ENCODE measurements around the gene TPGS2.
"Not testable (repeated sequence)": the region's sequence is repeated elsewhere in the genome, so short reads cannot be mapped to it uniquely, and the experiment has no call there.

Gene TPGS2, protein sequence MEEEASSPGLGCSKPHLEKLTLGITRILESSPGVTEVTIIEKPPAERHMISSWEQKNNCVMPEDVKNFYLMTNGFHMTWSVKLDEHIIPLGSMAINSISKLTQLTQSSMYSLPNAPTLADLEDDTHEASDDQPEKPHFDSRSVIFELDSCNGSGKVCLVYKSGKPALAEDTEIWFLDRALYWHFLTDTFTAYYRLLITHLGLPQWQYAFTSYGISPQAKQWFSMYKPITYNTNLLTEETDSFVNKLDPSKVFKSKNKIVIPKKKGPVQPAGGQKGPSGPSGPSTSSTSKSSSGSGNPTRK

DNA sequence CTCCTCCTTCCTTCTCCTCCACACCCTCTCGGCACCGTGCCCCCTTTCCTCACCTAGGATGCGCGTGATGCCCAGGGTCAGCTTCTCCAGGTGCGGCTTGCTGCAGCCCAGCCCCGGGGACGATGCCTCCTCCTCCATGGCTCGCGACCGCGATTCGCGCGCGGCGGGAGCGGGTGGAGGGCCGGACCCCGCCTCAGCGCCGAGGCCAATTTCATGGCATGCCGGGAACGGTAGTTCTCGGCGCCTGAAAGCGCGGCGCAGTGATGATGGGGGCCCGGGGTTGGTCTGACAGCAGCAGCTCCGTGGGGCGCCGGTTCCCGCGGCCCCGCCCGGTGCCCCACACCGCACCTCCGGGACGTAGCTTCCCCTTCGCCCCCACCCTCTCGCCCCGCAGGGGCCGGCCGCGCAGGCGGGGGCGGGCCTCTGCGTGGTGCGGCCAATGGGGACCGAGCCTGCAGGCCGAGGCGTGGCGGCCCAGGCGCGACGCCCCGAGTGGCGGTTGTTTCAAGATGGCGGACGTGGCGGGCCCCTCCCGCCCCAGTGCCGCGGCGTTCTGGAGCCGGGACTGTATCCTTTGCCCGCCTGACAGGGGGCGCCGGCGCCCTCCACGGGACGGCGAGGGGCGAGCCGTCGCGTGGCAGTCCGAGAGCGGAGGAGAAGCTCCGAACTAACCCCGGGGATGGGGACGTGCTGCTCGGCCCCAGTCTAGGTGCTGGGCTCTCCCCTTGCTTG, at the start of gene TPGS2, which contains the start of gene KIAA1328:
TPGS2 (minus strand) TSS at position 373 of the 732 bp plus-strand sequence; CDS start at position 138, 235 bp downstream.
KIAA1328 (plus strand) TSS at position 498 of the 732 bp plus-strand sequence; CDS start at position 510, 12 bp downstream.
- peak within 1 kb of the TSS; percentile 97 for H3K27ac Mint-ChIP-seq
- no peaks in the 10 kb centered on the region for H3K9me3 Mint-ChIP-seq
- peaks cover 46% of the 10 kb centered on the region for H3K4me1 Mint-ChIP-seq (ENCODE audit: low read depth)
- H3K36me3 Mint-ChIP-seq (ENCODE audit: low read depth): peaks cover 3% of the 10 kb centered on the region
- H3K4me3 Mint-ChIP-seq: peak within 1 kb of the TSS; percentile 98
- no peaks in the 10 kb centered on the region for H3K27me3 Mint-ChIP-seq (ENCODE audit: low read depth)

DNA sequence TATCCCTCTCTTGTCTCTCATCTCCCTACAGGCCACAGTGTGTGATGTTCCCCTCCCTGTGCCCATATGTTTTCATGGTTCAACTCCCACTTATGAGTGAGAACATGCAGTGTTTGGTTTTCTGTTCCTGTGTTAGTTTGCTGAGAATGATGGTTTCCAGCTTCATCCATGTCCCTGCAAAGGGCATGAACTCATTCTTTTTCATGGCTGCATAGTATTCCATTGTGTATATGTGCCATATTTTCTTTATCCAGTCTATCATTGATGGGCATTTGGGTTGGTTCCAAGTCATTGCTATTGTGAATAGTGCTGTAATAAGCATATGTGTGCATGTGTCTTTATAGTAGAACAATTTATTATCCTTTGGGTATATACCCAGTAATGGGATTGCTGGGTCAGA, 45.0 kb upstream of the TPGS2 start:
- H3K27ac Mint-ChIP-seq; H3K4me1 Mint-ChIP-seq (ENCODE audit: low read depth); H3K27me3 Mint-ChIP-seq (ENCODE audit: low read depth); H3K4me3 Mint-ChIP-seq; H3K36me3 Mint-ChIP-seq (ENCODE audit: low read depth): not testable (repeated sequence)
- H3K9me3 Mint-ChIP-seq: peaks cover 29% of the 10 kb centered on the region

DNA sequence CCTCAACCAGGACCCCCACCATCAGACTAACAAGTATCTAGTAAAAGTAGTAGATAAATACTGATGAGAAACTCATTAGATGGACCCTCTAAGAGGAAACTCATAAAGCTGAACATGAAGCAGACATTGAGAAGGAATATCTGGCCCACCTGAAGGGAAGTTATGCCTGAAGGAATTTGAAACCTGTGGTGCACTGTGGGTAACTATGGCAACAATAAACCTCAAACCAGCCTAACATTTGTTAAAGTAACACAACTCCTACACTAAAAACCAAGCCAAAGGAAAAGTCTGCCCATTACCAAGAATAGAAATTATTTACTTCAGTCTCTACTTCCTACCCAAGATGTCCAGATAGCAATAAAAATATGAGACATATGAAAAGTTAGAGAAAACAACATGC, 43.5 kb upstream of the TPGS2 start:
- H3K36me3 Mint-ChIP-seq (ENCODE audit: low read depth): peaks cover 7% of the 10 kb centered on the region
- H3K9me3 Mint-ChIP-seq: peaks cover 23% of the 10 kb centered on the region
- H3K4me1 Mint-ChIP-seq (ENCODE audit: low read depth): peaks cover 3% of the 10 kb centered on the region
- H3K27ac Mint-ChIP-seq: no peak overlapping the region
- no peaks in the 10 kb centered on the region for H3K27me3 Mint-ChIP-seq (ENCODE audit: low read depth)
- H3K4me3 Mint-ChIP-seq: no peak overlapping the region

DNA sequence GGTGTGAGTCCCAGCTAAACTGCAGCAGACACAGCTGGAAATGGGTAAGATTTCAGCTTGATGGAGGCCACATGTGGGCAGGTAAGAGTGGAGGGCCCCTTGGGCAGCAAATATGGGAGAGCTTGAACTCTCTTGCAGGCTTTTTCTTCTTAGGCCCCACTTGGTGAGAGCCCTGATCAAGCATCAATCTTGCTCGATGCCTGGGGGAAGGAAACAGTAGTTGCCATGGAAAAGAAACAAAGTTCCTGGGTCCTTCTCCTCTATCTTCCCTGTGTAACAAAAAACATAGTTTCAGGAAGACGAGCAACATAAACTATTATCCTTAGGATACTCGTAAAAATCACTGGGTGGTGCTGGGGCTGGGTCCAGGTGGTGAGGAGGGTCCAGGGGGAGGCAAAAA, 43.0 kb upstream of the TPGS2 start:
- Mint-ChIP-seq H3K36me3 (ENCODE audit: low read depth) (peaks cover 7% of the 10 kb centered on the region), H3K27me3 (ENCODE audit: low read depth) (no peaks in the 10 kb centered on the region), H3K27ac (no peak overlapping the region), H3K4me1 (ENCODE audit: low read depth) (peaks cover 3% of the 10 kb centered on the region), H3K4me3 (no peak overlapping the region), H3K9me3 (peaks cover 23% of the 10 kb centered on the region)

DNA sequence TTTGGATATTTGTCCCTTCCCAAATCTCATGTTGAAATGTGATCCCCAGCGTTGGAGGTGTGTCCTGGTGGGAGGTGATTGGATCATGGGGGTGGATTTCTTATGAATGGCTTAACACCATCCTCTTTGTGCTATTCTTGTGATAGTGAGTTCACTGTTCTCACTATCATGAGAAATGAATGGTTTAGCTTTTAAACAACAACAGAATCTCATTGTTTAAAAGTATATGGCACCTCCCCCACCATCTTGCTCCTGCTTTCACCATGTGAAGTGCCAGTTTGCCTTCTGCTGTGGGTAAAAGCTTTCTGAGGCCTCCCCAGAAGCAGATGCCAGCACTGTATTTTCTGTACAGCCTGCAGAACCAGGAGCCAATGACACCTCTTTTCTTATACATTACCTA, 38.3 kb upstream of the TPGS2 start:
- Mint-ChIP-seq H3K4me3 (no peak overlapping the region), H3K36me3 (ENCODE audit: low read depth) (peaks cover 3% of the 10 kb centered on the region), H3K4me1 (ENCODE audit: low read depth) (no peaks in the 10 kb centered on the region), H3K9me3 (peaks cover 4% of the 10 kb centered on the region), H3K27ac (no peak overlapping the region), H3K27me3 (ENCODE audit: low read depth) (no peaks in the 10 kb centered on the region)

DNA sequence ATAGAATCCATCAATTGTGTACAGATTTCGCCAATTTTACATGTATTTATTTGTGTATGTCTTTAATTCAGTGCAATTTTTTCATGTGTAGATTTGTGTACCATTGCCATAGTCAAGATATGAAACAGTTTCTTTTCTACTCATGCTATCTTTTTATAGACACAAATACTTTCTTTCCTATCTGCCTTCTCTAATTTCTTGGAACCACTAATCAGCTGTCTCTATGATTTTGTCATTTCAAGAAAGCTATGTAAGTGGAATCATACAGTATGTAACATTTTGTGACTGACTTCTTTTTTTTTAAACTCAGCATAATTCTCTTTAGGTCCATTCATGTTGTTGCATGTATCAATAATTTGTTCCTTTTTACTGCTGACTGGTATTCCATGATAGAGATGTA, 33.4 kb upstream of the TPGS2 start:
- H3K9me3 Mint-ChIP-seq: no peaks in the 10 kb centered on the region
- no peak overlapping the region for H3K4me3 Mint-ChIP-seq
- no peaks in the 10 kb centered on the region for H3K4me1 Mint-ChIP-seq (ENCODE audit: low read depth)
- H3K27ac Mint-ChIP-seq: no peak overlapping the region
- no peaks in the 10 kb centered on the region for H3K27me3 Mint-ChIP-seq (ENCODE audit: low read depth)
- H3K36me3 Mint-ChIP-seq (ENCODE audit: low read depth): peaks cover 2% of the 10 kb centered on the region

DNA sequence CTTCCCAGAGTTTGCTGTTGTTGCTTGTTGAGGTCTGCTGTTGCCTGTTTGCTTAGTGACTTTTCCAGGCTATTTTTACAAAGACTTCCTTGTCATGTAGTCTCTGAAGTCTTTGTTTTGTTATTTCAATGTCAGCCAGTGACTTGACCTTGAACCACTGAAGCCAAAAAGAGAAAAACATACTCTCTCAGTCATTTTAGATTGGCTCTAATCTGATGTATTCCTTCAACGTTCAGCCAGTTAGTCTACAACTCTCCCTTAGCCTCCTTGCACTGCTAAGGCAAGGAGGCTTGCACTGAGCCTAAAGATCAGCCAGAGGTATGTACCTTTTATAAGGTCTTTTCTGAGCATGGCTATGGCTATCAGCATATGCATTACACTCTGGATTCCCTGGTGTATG, 28.0 kb upstream of the TPGS2 start:
- no peak overlapping the region for H3K4me3 Mint-ChIP-seq
- H3K9me3 Mint-ChIP-seq: peaks cover 15% of the 10 kb centered on the region
- no peak overlapping the region for H3K27ac Mint-ChIP-seq
- peaks cover 11% of the 10 kb centered on the region for H3K36me3 Mint-ChIP-seq (ENCODE audit: low read depth)
- no peaks in the 10 kb centered on the region for H3K27me3 Mint-ChIP-seq (ENCODE audit: low read depth)
- no peaks in the 10 kb centered on the region for H3K4me1 Mint-ChIP-seq (ENCODE audit: low read depth)

DNA sequence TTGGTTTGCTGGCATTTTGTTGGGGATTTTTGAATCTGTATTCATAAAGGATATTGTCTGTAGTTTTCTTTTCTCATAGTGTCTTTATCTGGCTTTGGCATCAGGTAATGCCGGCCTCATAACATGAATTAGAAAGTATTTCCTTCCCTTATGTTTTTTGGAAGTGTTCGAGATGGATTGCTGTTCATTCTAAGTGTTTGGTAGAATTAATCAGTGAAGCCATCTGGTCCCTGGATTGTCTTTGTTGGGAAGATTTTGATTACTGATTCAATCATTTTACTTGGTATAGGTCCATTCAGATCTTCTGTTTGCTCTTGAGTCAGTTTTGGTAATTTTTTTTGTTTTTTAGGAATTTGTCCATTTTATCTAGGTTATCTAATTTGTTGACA, 22.4 kb upstream of the TPGS2 start:
- H3K36me3 Mint-ChIP-seq (ENCODE audit: low read depth): peaks cover 23% of the 10 kb centered on the region
- no peaks in the 10 kb centered on the region for H3K27me3 Mint-ChIP-seq (ENCODE audit: low read depth)
- H3K4me3 Mint-ChIP-seq: no peak overlapping the region
- H3K27ac Mint-ChIP-seq: no peak overlapping the region
- no peaks in the 10 kb centered on the region for H3K4me1 Mint-ChIP-seq (ENCODE audit: low read depth)
- peaks cover 25% of the 10 kb centered on the region for H3K9me3 Mint-ChIP-seq

DNA sequence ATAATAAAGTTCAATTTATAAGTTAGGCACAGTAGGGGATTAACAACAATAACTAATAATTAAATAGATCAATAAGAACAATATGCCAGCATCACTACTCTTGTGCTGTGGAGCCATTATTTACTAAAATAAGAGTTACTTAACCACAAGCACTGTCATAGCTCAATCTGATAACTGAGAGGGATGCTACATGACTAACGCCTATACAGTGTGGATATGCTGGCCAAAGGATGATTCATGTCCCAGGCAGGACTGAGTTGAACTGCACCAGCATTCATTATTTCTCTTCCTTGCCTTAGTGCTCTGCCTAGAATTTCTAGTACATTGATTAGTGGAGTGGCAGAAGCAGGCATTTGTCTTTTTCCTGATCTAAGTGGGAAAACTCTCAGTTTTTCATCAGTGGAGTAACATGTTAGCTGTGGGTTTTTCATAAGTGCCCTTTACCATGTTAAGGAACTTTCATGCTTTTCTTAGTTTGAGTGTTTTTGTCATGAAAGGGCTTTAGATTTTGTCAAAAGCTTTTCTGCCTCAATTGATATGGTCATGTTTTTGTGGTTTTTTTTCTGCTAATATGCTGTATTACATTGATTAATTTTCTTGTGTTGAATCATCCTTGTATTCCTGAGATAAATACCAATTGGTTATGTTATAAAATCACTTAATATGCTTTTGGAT, 21.9 kb upstream of the TPGS2 start:
- H3K27ac Mint-ChIP-seq: no peak overlapping the region
- H3K36me3 Mint-ChIP-seq (ENCODE audit: low read depth): peaks cover 23% of the 10 kb centered on the region
- H3K4me1 Mint-ChIP-seq (ENCODE audit: low read depth): no peaks in the 10 kb centered on the region
- H3K4me3 Mint-ChIP-seq: no peak overlapping the region
- no peaks in the 10 kb centered on the region for H3K27me3 Mint-ChIP-seq (ENCODE audit: low read depth)
- H3K9me3 Mint-ChIP-seq: peaks cover 25% of the 10 kb centered on the region

DNA sequence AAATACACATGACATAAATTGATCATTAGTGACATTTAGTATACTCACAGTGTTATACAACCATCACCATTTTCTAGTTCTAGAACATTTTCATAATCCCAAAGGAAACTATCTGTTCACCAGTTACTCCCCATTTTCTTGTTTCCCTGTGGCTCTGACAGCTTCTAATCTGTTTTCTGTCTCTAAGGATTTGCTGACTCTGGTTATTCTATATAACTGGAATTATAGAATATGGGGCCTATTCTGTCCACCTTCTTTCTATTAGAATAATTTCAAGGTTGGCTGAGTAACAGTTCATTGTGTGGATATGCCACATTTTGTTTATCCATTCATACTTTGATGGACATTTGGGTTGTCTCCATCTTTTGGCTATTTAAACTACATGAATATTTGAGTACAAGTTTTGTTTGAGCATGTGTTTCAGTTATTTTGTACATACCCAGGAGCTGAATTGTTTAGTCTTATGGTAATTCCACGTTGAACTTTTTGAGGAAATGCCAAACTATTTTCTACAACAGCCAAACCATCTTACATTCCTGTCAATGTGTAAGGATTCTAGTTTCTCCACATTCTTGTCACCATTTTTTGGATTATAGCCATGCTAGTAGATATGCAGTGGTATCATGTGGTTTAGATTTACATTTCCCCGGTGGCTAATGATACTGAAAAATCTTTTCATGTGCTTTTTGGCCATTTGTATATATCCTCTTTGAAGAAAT, 20.6 kb upstream of the TPGS2 start:
- Mint-ChIP-seq H3K27me3 (ENCODE audit: low read depth) (no peaks in the 10 kb centered on the region), H3K9me3 (peaks cover 25% of the 10 kb centered on the region), H3K36me3 (ENCODE audit: low read depth) (peaks cover 23% of the 10 kb centered on the region), H3K4me1 (ENCODE audit: low read depth) (no peaks in the 10 kb centered on the region), H3K27ac (no peak overlapping the region), H3K4me3 (no peak overlapping the region)

DNA sequence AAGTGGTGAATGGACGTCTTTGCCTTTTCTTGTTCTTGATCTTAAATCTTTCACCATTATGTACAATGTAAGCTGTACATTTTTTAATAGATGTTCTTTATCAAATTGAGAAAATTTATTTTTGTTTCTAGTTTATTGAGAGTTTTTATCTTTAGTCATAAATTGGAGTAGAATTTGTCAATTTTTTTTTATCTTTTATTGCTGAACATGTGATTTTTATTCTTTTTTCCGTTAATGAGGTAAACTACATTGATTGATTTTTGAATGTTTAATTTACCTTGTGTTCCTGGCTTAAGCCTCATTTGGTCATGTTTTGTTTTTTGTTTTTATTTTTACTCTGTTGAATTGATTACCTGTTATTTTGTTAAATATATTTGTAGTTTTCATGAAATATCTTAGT, 19.8 kb upstream of the TPGS2 start:
- no peaks in the 10 kb centered on the region for H3K27me3 Mint-ChIP-seq (ENCODE audit: low read depth)
- peaks cover 23% of the 10 kb centered on the region for H3K36me3 Mint-ChIP-seq (ENCODE audit: low read depth)
- no peak overlapping the region for H3K4me3 Mint-ChIP-seq
- H3K27ac Mint-ChIP-seq: no peak overlapping the region
- peaks cover 25% of the 10 kb centered on the region for H3K9me3 Mint-ChIP-seq
- no peaks in the 10 kb centered on the region for H3K4me1 Mint-ChIP-seq (ENCODE audit: low read depth)

DNA sequence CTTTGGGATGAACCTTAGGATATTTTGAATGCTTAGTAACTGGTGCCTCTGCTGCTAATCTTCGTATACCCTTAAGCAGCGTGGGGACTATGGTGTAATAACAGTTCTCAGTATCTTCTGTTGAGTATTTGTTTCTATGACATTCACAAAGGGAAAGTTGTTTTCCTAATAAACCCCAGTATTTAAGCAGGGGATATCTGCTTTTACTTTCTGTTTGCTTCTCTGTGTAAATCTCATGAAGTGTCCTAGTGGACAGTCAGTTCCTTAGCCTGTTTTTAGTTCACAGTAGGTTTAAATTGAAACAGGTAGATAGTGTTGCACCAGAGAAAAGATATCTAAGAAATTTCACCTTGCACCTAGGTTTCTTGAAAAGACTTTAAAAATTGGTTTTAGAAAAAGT, 15.0 kb upstream of the TPGS2 start:
- no peaks in the 10 kb centered on the region for H3K27me3 Mint-ChIP-seq (ENCODE audit: low read depth)
- peaks cover 3% of the 10 kb centered on the region for H3K4me1 Mint-ChIP-seq (ENCODE audit: low read depth)
- peaks cover 4% of the 10 kb centered on the region for H3K9me3 Mint-ChIP-seq
- H3K27ac Mint-ChIP-seq: no peak overlapping the region
- H3K36me3 Mint-ChIP-seq (ENCODE audit: low read depth): peaks cover 18% of the 10 kb centered on the region
- no peak overlapping the region for H3K4me3 Mint-ChIP-seq

DNA sequence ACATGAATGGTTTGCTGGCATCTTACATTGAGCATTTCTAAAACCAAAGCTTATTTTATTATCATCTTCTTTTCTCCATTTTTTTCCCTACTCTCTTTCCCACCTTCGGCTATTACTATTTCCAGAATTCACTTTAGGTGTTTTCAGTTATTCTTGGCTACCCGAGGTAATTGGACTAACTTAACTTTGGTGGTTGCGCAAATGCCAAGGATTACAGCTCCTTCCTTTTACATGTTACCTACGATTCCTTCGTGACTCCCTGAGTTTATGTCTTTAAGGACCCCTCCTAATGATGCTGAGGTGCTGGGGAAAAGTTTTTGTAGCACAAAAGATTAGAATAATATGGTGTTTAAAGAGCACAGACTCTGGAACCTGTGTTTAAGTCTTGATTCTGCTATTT, 14.4 kb upstream of the TPGS2 start:
- Mint-ChIP-seq H3K4me3 (no peak overlapping the region), H3K4me1 (ENCODE audit: low read depth) (peaks cover 3% of the 10 kb centered on the region), H3K36me3 (ENCODE audit: low read depth) (peaks cover 20% of the 10 kb centered on the region), H3K27ac (no peak overlapping the region), H3K27me3 (ENCODE audit: low read depth) (no peaks in the 10 kb centered on the region), H3K9me3 (peaks cover 4% of the 10 kb centered on the region)

DNA sequence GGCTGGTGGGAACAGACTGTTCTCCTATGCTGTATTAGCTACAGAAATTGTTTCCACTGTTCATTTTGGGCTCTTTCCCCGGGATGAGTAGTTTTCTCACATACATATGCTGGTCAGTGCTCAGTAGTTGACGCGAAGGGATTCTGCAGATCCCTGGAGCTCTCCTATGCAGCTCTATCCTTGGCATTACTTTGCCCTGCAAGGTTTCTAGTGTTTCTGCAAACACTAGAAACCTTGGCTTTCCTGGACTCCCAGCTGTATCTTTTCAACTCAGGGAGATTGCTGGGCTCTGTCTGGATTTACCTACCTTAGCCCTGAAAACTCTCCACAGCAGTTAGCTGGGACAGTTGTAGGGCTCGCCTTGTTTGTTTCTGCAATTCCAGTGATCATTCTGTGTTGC, 11.0 kb upstream of the TPGS2 start:
- no peak overlapping the region for H3K4me3 Mint-ChIP-seq
- no peaks in the 10 kb centered on the region for H3K27me3 Mint-ChIP-seq (ENCODE audit: low read depth)
- peaks cover 3% of the 10 kb centered on the region for H3K4me1 Mint-ChIP-seq (ENCODE audit: low read depth)
- H3K27ac Mint-ChIP-seq: no peak overlapping the region
- H3K36me3 Mint-ChIP-seq (ENCODE audit: low read depth): peaks cover 30% of the 10 kb centered on the region
- peaks cover 4% of the 10 kb centered on the region for H3K9me3 Mint-ChIP-seq
